ENCODE measurements around the gene KIRREL2.

DNA sequence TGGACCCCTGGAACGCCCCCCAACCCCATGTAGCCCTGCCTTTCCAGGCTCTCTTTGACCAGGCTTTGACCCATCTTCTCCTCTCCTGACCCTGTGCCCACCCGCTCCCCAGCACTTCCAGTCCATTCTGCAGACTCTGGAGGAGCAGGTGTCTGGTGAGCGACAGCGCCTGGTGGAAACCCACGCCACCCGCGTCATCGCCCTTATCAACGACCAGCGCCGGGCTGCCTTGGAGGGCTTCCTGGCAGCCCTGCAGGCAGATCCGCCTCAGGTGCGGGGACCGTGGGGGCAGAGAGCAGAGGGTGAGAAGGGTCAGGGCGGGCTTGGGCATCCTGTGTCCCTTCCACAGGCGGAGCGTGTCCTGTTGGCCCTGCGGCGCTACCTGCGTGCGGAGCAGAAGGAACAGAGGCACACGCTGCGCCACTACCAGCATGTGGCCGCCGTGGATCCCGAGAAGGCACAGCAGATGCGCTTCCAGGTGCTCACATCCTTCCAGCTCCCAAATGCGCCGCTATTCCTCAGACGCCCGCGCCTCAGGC, 17.8 kb downstream of the KIRREL2 start:
- TF ChIP-seq, protein P1, sequence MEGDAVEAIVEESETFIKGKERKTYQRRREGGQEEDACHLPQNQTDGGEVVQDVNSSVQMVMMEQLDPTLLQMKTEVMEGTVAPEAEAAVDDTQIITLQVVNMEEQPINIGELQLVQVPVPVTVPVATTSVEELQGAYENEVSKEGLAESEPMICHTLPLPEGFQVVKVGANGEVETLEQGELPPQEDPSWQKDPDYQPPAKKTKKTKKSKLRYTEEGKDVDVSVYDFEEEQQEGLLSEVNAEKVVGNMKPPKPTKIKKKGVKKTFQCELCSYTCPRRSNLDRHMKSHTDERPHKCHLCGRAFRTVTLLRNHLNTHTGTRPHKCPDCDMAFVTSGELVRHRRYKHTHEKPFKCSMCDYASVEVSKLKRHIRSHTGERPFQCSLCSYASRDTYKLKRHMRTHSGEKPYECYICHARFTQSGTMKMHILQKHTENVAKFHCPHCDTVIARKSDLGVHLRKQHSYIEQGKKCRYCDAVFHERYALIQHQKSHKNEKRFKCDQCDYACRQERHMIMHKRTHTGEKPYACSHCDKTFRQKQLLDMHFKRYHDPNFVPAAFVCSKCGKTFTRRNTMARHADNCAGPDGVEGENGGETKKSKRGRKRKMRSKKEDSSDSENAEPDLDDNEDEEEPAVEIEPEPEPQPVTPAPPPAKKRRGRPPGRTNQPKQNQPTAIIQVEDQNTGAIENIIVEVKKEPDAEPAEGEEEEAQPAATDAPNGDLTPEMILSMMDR (IDR thresholded peaks at IDR 0.05) = no peak
- TF ChIP-seq POLR2A (IDR thresholded peaks at IDR 0.05) = no peak

All from testis (tissue), 2 donors.